Chondrocyte (in vitro differentiated cells): ENCODE measurements around the gene PTGIR. TPM values are rescaled to one million over a fixed set of nuclear protein-coding genes. Genes with fewer than 3 reads are reported as not detected.
A peak's percentile ranks its signal among the peaks of the same experiment; 100 is the strongest.

Experiments
- DNase-seq: peaks from one replicate; pipeline ENCODE4 v3.0.0; 2021; ENCODE audit warnings: mixed read lengths, low spot score
- H3K27ac Mint-ChIP-seq: one replicate; pipeline ENCODE4 v1.8.0; 2021; ENCODE audit warnings: mild to moderate bottlenecking, moderate library complexity, mixed read lengths; ENCODE audit not compliant: unreplicated experiment
- H3K27me3 Mint-ChIP-seq: 2 replicates; pipeline ENCODE4 v1.8.0; 2021; ENCODE audit warnings: low read depth, mixed read lengths
- H3K36me3 Mint-ChIP-seq: 2 replicates; pipeline ENCODE4 v1.8.0; 2021; ENCODE audit warnings: low read depth, mixed read lengths
- H3K4me1 Mint-ChIP-seq: 2 replicates; pipeline ENCODE4 v1.8.0; 2021; ENCODE audit warnings: low read depth, mild to moderate bottlenecking, mixed read lengths
- H3K4me3 Mint-ChIP-seq: one replicate; pipeline ENCODE4 v1.8.0; 2021; ENCODE audit warnings: mild to moderate bottlenecking, moderate library complexity, mixed read lengths; ENCODE audit not compliant: unreplicated experiment
- H3K9me3 Mint-ChIP-seq: 2 replicates; pipeline ENCODE4 v1.8.0; 2021; ENCODE audit warnings: low read depth, mixed read lengths
- CTCF ChIP-seq: fragments of 200-600 bp; sonication (generic); IDR thresholded peaks from 2 replicates; pipeline ENCODE4 v1.5.0; 2021; ENCODE audit warnings: antibody characterized with exemption, mild to moderate bottlenecking, moderate library complexity
- total RNA-seq: library from RNA; stranded (reverse); gene quantifications from 3 replicates; pipeline ENCODE4 v1.2.1, GENCODE V29; 2021

The PTGIR gene
- total RNA-seq, 1 donor from 2014 or later = 2.4 TPM

- H3K4me1 Mint-ChIP-seq = peaks cover 10% of the 10 kb centered on the region
- H3K36me3 Mint-ChIP-seq = peaks cover 28% of the 10 kb centered on the region
- no peak overlapping the region for H3K4me3 Mint-ChIP-seq
- H3K27ac Mint-ChIP-seq = peak overlapping the region; percentile 58
- TF ChIP-seq CTCF = no peak
- no peaks in the 10 kb centered on the region for H3K27me3 Mint-ChIP-seq
- H3K9me3 Mint-ChIP-seq = no peaks in the 10 kb centered on the region
- DNase-seq = peak; percentile 64
Observed at GRCh38 chr19:46610851-46611770, 13.8 kb downstream of the PTGIR start.

GRCh38 chr19:46610413-46610775 lies 14.5 kb downstream of the PTGIR start:
- peaks cover 28% of the 10 kb centered on the region for H3K36me3 Mint-ChIP-seq
- H3K4me1 Mint-ChIP-seq = peaks cover 10% of the 10 kb centered on the region
- no peaks in the 10 kb centered on the region for H3K9me3 Mint-ChIP-seq
- no peaks in the 10 kb centered on the region for H3K27me3 Mint-ChIP-seq
- H3K4me3 Mint-ChIP-seq = no peak overlapping the region
- TF ChIP-seq CTCF = no peak
- peak; percentile 21 for DNase-seq
- peak overlapping the region; percentile 12 for H3K27ac Mint-ChIP-seq

DNA sequence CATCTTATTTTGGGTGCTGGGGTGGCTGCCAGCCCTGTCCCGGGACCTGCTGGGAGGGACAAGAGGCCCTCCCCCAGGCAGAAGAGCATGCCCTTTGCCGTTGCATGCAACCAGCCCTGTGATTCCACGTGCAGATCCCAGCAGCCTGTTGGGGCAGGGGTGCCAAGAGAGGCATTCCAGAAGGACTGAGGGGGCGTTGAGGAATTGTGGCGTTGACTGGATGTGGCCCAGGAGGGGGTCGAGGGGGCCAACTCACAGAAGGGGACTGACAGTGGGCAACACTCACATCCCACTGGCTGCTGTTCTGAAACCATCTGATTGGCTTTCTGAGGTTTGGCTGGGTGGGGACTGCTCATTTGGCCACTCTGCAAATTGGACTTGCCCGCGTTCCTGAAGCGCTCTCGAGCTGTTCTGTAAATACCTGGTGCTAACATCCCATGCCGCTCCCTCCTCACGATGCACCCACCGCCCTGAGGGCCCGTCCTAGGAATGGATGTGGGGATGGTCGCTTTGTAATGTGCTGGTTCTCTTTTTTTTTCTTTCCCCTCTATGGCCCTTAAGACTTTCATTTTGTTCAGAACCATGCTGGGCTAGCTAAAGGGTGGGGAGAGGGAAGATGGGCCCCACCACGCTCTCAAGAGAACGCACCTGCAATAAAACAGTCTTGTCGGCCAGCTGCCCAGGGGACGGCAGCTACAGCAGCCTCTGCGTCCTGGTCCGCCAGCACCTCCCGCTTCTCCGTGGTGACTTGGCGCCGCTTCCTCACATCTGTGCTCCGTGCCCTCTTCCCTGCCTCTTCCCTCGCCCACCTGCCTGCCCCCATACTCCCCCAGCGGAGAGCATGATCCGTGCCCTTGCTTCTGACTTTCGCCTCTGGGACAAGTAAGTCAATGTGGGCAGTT lies 15.1 kb downstream of the PTGIR start:
- TF ChIP-seq CTCF = no peak
- DNase-seq = peak; percentile 67
- peaks cover 10% of the 10 kb centered on the region for H3K4me1 Mint-ChIP-seq
- H3K27ac Mint-ChIP-seq = no peak overlapping the region
- H3K36me3 Mint-ChIP-seq = peaks cover 28% of the 10 kb centered on the region
- H3K27me3 Mint-ChIP-seq = no peaks in the 10 kb centered on the region
- H3K4me3 Mint-ChIP-seq = no peak overlapping the region
- no peaks in the 10 kb centered on the region for H3K9me3 Mint-ChIP-seq

DNA sequence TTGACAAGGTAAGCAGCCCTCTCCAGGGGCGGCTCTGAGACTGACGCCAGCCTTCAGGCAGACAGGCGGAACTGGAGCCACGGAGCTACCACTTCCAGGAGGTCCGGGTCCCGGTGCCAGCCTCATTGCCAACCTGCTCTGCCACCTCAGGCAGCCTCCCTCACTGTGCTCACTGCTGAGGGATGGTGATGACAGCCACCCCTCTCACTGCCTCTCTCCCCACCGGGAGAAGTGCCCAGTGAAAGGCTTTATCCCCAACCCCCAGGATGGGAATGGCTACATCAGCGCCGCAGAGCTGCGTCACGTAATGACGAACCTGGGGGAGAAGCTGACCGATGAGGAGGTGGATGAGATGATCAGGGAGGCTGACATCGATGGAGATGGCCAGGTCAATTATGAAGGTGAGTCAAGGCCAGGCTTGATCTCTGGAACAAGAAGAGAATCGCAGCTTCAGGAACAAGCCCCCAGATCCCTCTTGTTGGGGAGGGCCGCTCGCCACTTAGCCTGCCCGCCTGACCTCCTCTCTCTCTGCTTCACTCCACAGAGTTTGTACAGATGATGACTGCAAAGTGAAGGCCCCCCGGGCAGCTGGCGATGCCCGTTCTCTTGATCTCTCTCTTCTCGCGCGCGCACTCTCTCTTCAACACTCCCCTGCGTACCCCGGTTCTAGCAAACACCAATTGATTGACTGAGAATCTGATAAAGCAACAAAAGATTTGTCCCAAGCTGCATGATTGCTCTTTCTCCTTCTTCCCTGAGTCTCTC lies 16.1 kb downstream of the PTGIR start:
- Mint-ChIP-seq H3K4me1 (peaks cover 11% of the 10 kb centered on the region), H3K27ac (no peak overlapping the region), H3K27me3 (no peaks in the 10 kb centered on the region), H3K4me3 (no peak overlapping the region), H3K9me3 (no peaks in the 10 kb centered on the region), H3K36me3 (peaks cover 28% of the 10 kb centered on the region)
- DNase-seq = peak; percentile 77
- no peak for TF ChIP-seq CTCF

DNA sequence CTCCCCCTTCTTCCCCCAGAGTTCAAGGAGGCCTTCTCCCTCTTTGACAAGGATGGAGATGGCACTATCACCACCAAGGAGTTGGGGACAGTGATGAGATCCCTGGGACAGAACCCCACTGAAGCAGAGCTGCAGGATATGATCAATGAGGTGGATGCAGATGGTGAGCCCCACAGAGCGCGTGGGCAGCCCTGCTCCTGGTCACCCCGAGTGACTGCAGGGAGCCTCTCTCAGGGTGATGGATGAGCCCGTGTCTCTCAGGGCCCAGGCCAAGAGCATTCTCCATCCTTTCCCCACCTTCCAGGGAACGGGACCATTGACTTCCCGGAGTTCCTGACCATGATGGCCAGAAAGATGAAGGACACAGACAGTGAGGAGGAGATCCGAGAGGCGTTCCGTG lies 16.7 kb downstream of the PTGIR start:
- H3K4me1 Mint-ChIP-seq = peaks cover 17% of the 10 kb centered on the region
- DNase-seq = no peak
- H3K27me3 Mint-ChIP-seq = no peaks in the 10 kb centered on the region
- no peak overlapping the region for H3K27ac Mint-ChIP-seq
- H3K36me3 Mint-ChIP-seq = peaks cover 28% of the 10 kb centered on the region
- H3K9me3 Mint-ChIP-seq = no peaks in the 10 kb centered on the region
- H3K4me3 Mint-ChIP-seq = no peak overlapping the region
- TF ChIP-seq CTCF = no peak
